ENCODE results near the gene RNF157.

Gene RNF157

GRCh38 chr17:76138896-76139752 lies 101.2 kb downstream of the RNF157 start:
- H3K4me1 ChIP-seq = peaks cover 6% of the 10 kb centered on the region
- no peak for TF ChIP-seq CTCF (IDR thresholded peaks at IDR 0.05)
- no peak overlapping the region for H3K27ac ChIP-seq
- peaks cover 9% of the 10 kb centered on the region for H3K27me3 ChIP-seq (ENCODE audit: control insufficient read depth, insufficient read depth, low read length)
- no peak overlapping the region for H2AFZ ChIP-seq
- H3K36me3 ChIP-seq (ENCODE audit: control insufficient read depth, insufficient read depth, low read length) = no peaks in the 10 kb centered on the region
- no peak overlapping the region for H3K9ac ChIP-seq
- H3K4me3 ChIP-seq (ENCODE audit: low read depth, low read length) = no peak overlapping the region
- H3K9me3 ChIP-seq (ENCODE audit: control insufficient read depth, low read length) = no peaks in the 10 kb centered on the region
- H3K79me2 ChIP-seq = no peaks in the 10 kb centered on the region
- H3K4me2 ChIP-seq (ENCODE audit: low read length) = no peak overlapping the region

- Histone ChIP-seq H2AFZ (no peak overlapping the region), H3K4me1 (peaks cover 6% of the 10 kb centered on the region), H3K4me3 (ENCODE audit: low read depth, low read length) (no peak overlapping the region), H3K27ac (no peak overlapping the region), H3K27me3 (ENCODE audit: control insufficient read depth, insufficient read depth, low read length) (peaks cover 9% of the 10 kb centered on the region), H3K9ac (no peak overlapping the region), H3K79me2 (no peaks in the 10 kb centered on the region), H3K36me3 (ENCODE audit: control insufficient read depth, insufficient read depth, low read length) (no peaks in the 10 kb centered on the region), H3K4me2 (ENCODE audit: low read length) (no peak overlapping the region), H3K9me3 (ENCODE audit: control insufficient read depth, low read length) (no peaks in the 10 kb centered on the region)
- no peak for TF ChIP-seq CTCF (IDR thresholded peaks at IDR 0.05)
These were observed 101.9 kb downstream of the RNF157 start for GRCh38 chr17:76138234-76138895.

GRCh38 chr17:76137351-76138233 lies 102.7 kb downstream of the RNF157 start:
- H3K27me3 ChIP-seq (ENCODE audit: control insufficient read depth, insufficient read depth, low read length) = peaks cover 9% of the 10 kb centered on the region
- H3K9ac ChIP-seq = no peak overlapping the region
- no peaks in the 10 kb centered on the region for H3K79me2 ChIP-seq
- no peak overlapping the region for H3K4me3 ChIP-seq (ENCODE audit: low read depth, low read length)
- H3K36me3 ChIP-seq (ENCODE audit: control insufficient read depth, insufficient read depth, low read length) = no peaks in the 10 kb centered on the region
- peaks cover 6% of the 10 kb centered on the region for H3K4me1 ChIP-seq
- no peaks in the 10 kb centered on the region for H3K9me3 ChIP-seq (ENCODE audit: control insufficient read depth, low read length)
- H3K27ac ChIP-seq = no peak overlapping the region
- TF ChIP-seq CTCF (IDR thresholded peaks at IDR 0.05) = no peak
- H3K4me2 ChIP-seq (ENCODE audit: low read length) = no peak overlapping the region
- no peak overlapping the region for H2AFZ ChIP-seq

- Histone ChIP-seq H3K36me3 (ENCODE audit: control insufficient read depth, insufficient read depth, low read length) (no peaks in the 10 kb centered on the region), H3K27me3 (ENCODE audit: control insufficient read depth, insufficient read depth, low read length) (peaks cover 9% of the 10 kb centered on the region)
- no peak for TF ChIP-seq CTCF (IDR thresholded peaks at IDR 0.05)
These were observed 103.3 kb downstream of the RNF157 start for GRCh38 chr17:76137001-76137350.

More at GRCh38 chr17:76137001-76137350, 103.3 kb downstream of the RNF157 start:
- no peaks in the 10 kb centered on the region for H3K79me2 ChIP-seq
- no peak overlapping the region for H3K27ac ChIP-seq
- no peak overlapping the region for H3K4me3 ChIP-seq (ENCODE audit: low read depth, low read length)
- peaks cover 6% of the 10 kb centered on the region for H3K4me1 ChIP-seq
- H3K9ac ChIP-seq = no peak overlapping the region
- no peak overlapping the region for H3K4me2 ChIP-seq (ENCODE audit: low read length)
- H3K9me3 ChIP-seq (ENCODE audit: control insufficient read depth, low read length) = no peaks in the 10 kb centered on the region
- no peak overlapping the region for H2AFZ ChIP-seq

All from parathyroid adenoma (tissue), 2 donors.